GM19328 (cell line): ENCODE data around the gene GCGR.
"Not testable (repeated sequence)": the region's sequence is repeated elsewhere in the genome, so short reads cannot be mapped to it uniquely, and the experiment has no call there.

ENCODE experiments used
- ATAC-seq: cut with Tn5 transposase; IDR thresholded peaks from one replicate; pipeline ENCODE4 v1.9.1; 2021; ENCODE audit warnings: mild to moderate bottlenecking, moderate library complexity; ENCODE audit not compliant: unreplicated experiment

Gene GCGR

GRCh38 chr17:81831957-81832607 is 28.1 kb downstream of the GCGR start:
- ATAC-seq, result no peak

- peak; percentile 63 for ATAC-seq
These were observed 28.7 kb downstream of the GCGR start for GRCh38 chr17:81832608-81833159.

- ATAC-seq, result peak; percentile 66
These were observed 29.4 kb downstream of the GCGR start, which contains the start of gene MCRIP1 for GRCh38 chr17:81833160-81833920. Gene MCRIP1 (minus strand): TSS chr17:81833291. CDS start chr17:81824506, 8,785 bp downstream.

- ATAC-seq, result no peak
These were observed 30.2 kb downstream of the GCGR start for GRCh38 chr17:81833921-81834830.

GRCh38 chr17:81834831-81835267 is 30.9 kb downstream of the GCGR start, which contains the start of gene PPP1R27:
Gene PPP1R27 (minus strand): TSS chr17:81835050. CDS start chr17:81834953, 97 bp downstream.
- ATAC-seq, result no peak

GRCh38 chr17:81837641-81838040 is 33.7 kb downstream of the GCGR start:
- no peak for ATAC-seq

- no peak for ATAC-seq
These were observed 34.9 kb downstream of the GCGR start for GRCh38 chr17:81838753-81839255.

GRCh38 chr17:81839301-81839700 is 35.4 kb downstream of the GCGR start:
- no peak for ATAC-seq

GRCh38 chr17:81840059-81840458 is 36.1 kb downstream of the GCGR start:
- ATAC-seq, result not testable (repeated sequence)

GRCh38 chr17:81840826-81841778 is 37.2 kb downstream of the GCGR start:
- ATAC-seq, result no peak

- ATAC-seq, result no peak
These were observed 37.9 kb downstream of the GCGR start for GRCh38 chr17:81841866-81842265.

GRCh38 chr17:81842378-81842724 is 38.4 kb downstream of the GCGR start:
- no peak for ATAC-seq

GRCh38 chr17:81842725-81843504 is 39.0 kb downstream of the GCGR start:
- ATAC-seq, result no peak

GRCh38 chr17:81843713-81844326 is 39.9 kb downstream of the GCGR start:
- no peak for ATAC-seq

GRCh38 chr17:81844327-81844851 is 40.4 kb downstream of the GCGR start:
- no peak for ATAC-seq

GRCh38 chr17:81844887-81845286 is 40.9 kb downstream of the GCGR start:
- ATAC-seq, result no peak

- no peak for ATAC-seq
These were observed 41.4 kb downstream of the GCGR start for GRCh38 chr17:81845361-81845760.
